OCI-LY7 (cell line): ENCODE measurements around the gene COP1.

ENCODE experiments used
- CTCF ChIP-seq: fragments of 200-600 bp; sonication (generic); conservative IDR thresholded peaks from 2 replicates; pipeline ENCODE4 v1.5.1; 2014; ENCODE audit warnings: mild to moderate bottlenecking, antibody characterized with exemption, low read length, moderate library complexity, mixed read lengths
- EZH2phosphoT487 ChIP-seq: fragments of 200-600 bp; sonication (generic); IDR thresholded peaks from 2 replicates; pipeline ENCODE4 v1.6.1; 2018; ENCODE audit warnings: low read depth, borderline replicate concordance, mild to moderate bottlenecking, mixed run types, antibody characterized with exemption, low read length, moderate library complexity, mixed read lengths

DNA sequence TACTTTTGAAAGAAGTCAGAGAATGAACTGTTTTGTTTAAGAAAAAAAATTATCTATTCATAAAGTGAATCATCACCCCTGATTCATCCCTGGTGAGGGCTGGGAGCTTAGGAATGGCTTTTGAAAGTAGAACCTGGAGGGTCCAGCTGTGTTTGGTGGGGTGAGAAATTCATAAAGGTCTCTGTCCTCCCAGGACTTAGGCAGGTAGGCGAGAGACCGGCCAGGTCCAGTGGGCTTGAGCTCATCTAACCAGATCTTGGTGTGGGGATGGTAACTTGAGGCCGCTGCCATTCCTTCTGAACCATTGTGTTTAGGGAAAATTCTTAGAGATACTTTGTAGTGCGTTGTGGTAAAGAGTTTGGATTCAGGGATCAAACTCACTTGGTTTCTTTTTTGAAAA, 306.9 kb downstream of the COP1 start:
- TF ChIP-seq CTCF (no peak), EZH2phosphoT487 (no peak)
